ENCODE measurements around the gene BRD9.

The BRD9 gene

DNA sequence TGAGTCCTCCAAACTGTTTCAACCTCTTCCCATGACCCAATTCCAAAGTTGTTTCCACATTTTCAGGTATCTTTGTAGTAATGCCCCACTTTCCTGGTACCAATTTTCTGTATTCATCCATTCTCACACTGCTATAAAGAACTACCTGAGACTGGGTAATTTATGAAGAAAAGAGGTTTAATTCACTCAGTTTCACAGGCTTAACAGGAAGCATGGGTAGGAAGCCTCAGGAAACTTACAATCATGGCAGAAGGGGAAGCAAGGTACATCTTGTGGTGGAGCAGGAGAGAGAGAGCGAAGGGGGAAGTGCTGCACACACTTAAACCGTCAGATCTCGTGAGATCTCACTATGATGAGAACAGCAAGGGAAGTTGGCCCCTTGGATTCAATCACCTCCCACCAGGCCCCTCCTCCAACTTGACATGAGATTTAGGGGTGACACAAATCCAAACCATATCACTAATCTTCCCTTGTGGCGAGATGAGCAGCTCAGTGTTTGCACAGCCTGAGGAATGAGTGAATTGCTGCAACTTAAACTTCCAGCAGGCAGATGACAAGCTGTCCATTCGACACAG is 43.0 kb upstream of the BRD9 start:
- TF ChIP-seq, protein P1, sequence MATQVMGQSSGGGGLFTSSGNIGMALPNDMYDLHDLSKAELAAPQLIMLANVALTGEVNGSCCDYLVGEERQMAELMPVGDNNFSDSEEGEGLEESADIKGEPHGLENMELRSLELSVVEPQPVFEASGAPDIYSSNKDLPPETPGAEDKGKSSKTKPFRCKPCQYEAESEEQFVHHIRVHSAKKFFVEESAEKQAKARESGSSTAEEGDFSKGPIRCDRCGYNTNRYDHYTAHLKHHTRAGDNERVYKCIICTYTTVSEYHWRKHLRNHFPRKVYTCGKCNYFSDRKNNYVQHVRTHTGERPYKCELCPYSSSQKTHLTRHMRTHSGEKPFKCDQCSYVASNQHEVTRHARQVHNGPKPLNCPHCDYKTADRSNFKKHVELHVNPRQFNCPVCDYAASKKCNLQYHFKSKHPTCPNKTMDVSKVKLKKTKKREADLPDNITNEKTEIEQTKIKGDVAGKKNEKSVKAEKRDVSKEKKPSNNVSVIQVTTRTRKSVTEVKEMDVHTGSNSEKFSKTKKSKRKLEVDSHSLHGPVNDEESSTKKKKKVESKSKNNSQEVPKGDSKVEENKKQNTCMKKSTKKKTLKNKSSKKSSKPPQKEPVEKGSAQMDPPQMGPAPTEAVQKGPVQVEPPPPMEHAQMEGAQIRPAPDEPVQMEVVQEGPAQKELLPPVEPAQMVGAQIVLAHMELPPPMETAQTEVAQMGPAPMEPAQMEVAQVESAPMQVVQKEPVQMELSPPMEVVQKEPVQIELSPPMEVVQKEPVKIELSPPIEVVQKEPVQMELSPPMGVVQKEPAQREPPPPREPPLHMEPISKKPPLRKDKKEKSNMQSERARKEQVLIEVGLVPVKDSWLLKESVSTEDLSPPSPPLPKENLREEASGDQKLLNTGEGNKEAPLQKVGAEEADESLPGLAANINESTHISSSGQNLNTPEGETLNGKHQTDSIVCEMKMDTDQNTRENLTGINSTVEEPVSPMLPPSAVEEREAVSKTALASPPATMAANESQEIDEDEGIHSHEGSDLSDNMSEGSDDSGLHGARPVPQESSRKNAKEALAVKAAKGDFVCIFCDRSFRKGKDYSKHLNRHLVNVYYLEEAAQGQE (IDR thresholded peaks at IDR 0.05; ENCODE audit: insufficient read depth in 1 of 2, low read depth in 2 of 2, low read length in 2 of 2): no peak
- TF ChIP-seq SIN3A (IDR thresholded peaks at IDR 0.05; ENCODE audit: borderline replicate concordance, insufficient read depth, low read length) (no peak), POLR2AphosphoS5 (IDR thresholded peaks at IDR 0.05; ENCODE audit: low read depth, low read length) (no peak), TAF1 (IDR thresholded peaks at IDR 0.05; ENCODE audit: borderline replicate concordance, insufficient read depth, low read length) (no peak), FOXP2 (optimal IDR thresholded peaks at IDR 0.05; ENCODE audit: borderline replicate concordance, extremely low read depth, extremely low read length, insufficient read depth) (no peak)

DNA sequence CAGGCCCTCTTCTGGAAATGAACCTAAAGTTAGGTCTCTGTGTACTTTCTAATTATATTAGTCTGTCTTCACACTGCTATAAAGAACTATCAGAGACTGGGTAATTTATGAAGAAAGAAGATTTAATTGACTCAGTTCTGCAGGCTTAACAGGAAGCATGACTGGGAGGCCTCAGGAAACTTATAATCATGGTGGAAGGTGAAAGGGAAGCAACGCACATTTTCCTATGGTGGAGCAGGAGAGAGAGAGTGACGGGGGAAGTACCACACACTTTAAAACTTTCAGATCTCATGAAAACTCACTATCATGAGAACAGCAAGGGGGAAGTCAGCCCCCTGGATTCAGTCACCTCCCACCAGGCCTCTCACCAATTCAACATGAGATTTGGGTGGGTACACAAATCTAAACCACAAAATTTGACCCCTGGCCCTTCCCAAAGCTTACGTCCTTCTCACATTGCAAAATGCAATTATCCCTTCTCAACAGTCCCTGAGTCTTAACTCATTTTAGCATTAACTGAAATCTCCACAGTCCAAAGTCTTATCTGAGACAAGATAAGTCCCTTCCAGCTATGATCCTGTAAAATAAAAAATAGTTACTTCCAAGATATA is 40.8 kb upstream of the BRD9 start:
- no peak for TF ChIP-seq SIN3A (IDR thresholded peaks at IDR 0.05; ENCODE audit: borderline replicate concordance, insufficient read depth, low read length)
- no peak for TF ChIP-seq TAF1 (IDR thresholded peaks at IDR 0.05; ENCODE audit: borderline replicate concordance, insufficient read depth, low read length)
- TF ChIP-seq POLR2AphosphoS5 (IDR thresholded peaks at IDR 0.05; ENCODE audit: low read depth, low read length): no peak
- TF ChIP-seq, protein P1 (IDR thresholded peaks at IDR 0.05; ENCODE audit: insufficient read depth in 1 of 2, low read depth in 2 of 2, low read length in 2 of 2): no peak
- TF ChIP-seq FOXP2 (optimal IDR thresholded peaks at IDR 0.05; ENCODE audit: borderline replicate concordance, extremely low read depth, extremely low read length, insufficient read depth): no peak

DNA sequence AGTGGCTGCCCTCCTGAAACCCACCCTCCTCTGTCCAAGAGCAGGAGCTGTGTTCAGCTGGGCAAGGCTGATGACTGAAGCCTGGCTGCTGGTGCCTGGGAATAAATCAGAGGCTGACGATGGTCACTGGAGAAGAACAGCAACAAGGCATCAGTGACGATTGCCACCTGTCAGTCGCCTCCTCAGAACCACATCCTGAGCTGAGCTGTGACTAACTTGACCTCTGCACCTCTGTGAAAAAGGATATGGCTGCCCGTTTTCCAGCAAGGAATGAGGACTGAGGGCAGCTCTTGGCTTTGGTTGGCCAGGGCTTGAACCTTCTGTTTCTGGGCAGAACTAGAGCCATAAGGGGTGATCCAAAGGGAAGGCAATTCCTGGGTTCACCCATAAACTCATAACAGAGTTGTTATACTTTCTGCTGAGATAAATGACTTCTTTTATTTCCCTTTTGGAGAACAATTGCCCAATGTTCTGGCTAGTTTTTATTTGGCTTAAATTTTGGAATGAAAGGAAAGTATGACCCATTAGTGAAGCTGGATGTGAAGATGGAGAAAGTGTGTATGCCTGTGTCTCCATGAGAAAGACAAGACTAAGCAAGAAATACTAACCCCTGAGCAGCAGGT is 40.1 kb upstream of the BRD9 start:
- TF ChIP-seq POLR2AphosphoS5 (IDR thresholded peaks at IDR 0.05; ENCODE audit: low read depth, low read length) (no peak), SIN3A (IDR thresholded peaks at IDR 0.05; ENCODE audit: borderline replicate concordance, insufficient read depth, low read length) (no peak), TAF1 (IDR thresholded peaks at IDR 0.05; ENCODE audit: borderline replicate concordance, insufficient read depth, low read length) (no peak), FOXP2 (optimal IDR thresholded peaks at IDR 0.05; ENCODE audit: borderline replicate concordance, extremely low read depth, extremely low read length, insufficient read depth) (no peak)
- TF ChIP-seq, protein P1 (IDR thresholded peaks at IDR 0.05; ENCODE audit: insufficient read depth in 1 of 2, low read depth in 2 of 2, low read length in 2 of 2): no peak

DNA sequence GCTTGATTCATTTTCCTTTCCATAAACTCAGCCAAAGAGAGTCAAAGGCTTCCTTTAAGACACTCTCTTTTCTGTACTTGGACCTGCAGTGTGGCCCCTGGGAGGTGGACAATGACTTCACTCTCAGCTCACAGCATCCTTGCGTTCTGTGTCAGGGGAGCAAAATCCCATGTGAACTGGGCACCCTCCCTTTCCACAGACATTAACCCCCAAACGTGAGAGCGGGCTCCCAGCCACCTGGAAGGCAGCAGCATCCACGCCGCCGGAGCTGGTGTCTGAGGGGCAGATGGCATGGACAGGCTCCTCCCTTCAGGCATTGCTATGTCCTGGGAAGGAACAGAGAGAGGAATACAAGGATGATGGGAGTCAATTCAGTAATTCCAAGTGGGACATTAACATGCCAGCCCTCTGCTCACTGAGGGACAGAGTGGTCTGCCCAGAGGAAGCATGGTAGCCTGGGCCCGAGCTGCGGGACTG is 39.6 kb upstream of the BRD9 start:
- TF ChIP-seq, protein P1 (IDR thresholded peaks at IDR 0.05; ENCODE audit: insufficient read depth in 1 of 2, low read depth in 2 of 2, low read length in 2 of 2): no peak
- TF ChIP-seq TAF1 (IDR thresholded peaks at IDR 0.05; ENCODE audit: borderline replicate concordance, insufficient read depth, low read length): no peak
- no peak for TF ChIP-seq FOXP2 (optimal IDR thresholded peaks at IDR 0.05; ENCODE audit: borderline replicate concordance, extremely low read depth, extremely low read length, insufficient read depth)
- TF ChIP-seq POLR2AphosphoS5 (IDR thresholded peaks at IDR 0.05; ENCODE audit: low read depth, low read length): no peak
- no peak for TF ChIP-seq SIN3A (IDR thresholded peaks at IDR 0.05; ENCODE audit: borderline replicate concordance, insufficient read depth, low read length)

Data from PFSK-1 (cell line).